GM12891 (cell line): Measurements from ENCODE around the gene BMP6.

Experiments
- PAX5 ChIP-seq: IDR thresholded peaks from 2 replicates; pipeline ENCODE4 v1.6.1; 2011; ENCODE audit warnings: low read length, moderate library complexity, mild to moderate bottlenecking; ENCODE audit not compliant: insufficient read depth, severe bottlenecking
- POLR2A ChIP-seq: IDR thresholded peaks from 2 replicates; pipeline ENCODE4 v1.6.1; 2011; ENCODE audit warnings: low read depth, low read length, control low read depth
- POLR2AphosphoS5 ChIP-seq: IDR thresholded peaks from 2 replicates; pipeline ENCODE4 v1.6.1; 2011; ENCODE audit warnings: low read depth, low read length, control low read depth
- TAF1 ChIP-seq: IDR thresholded peaks from 2 replicates; pipeline ENCODE4 v1.6.1; 2011; ENCODE audit warnings: low read depth, low read length, control low read depth

DNA sequence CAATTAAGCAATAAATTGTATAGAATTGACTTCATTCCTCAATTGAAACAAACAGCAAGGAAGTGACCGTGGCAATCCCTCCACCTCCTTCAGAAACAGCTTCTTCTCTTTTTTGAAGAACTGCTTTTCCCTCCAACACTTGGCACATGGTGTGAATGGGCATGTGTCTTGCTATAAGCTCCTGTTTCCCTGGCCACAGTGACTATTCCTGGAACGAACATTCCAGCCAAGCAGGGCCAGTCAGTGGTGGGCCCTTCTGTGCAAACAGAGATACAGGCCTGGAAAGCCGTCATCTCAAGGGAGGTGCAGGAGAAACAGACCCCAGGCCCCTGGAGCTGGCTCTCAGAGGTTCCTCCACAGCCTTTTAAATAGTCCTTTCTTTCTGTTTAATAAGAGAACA is 177.8 kb downstream of the BMP6 start:
- TF ChIP-seq POLR2AphosphoS5 (no peak), POLR2A (no peak), PAX5 (no peak), TAF1 (no peak)
